ENCODE data around the gene FOXJ1.

The FOXJ1 gene

GRCh38 chr17:76160896-76161528, 20.0 kb upstream of the FOXJ1 start:
- DNase-seq (ENCODE audit: low read depth in 2 of 2): no peak

GRCh38 chr17:76159157-76159556, 18.1 kb upstream of the FOXJ1 start:
- no peak for DNase-seq (ENCODE audit: low read depth in 2 of 2)

GRCh38 chr17:76157759-76158158, 16.7 kb upstream of the FOXJ1 start:
- no peak for DNase-seq (ENCODE audit: low read depth in 2 of 2)

- DNase-seq (ENCODE audit: low read depth in 2 of 2): no peak
Observed at GRCh38 chr17:76156662-76156991, 15.6 kb upstream of the FOXJ1 start.

- DNase-seq (ENCODE audit: low read depth in 2 of 2): no peak
Observed at GRCh38 chr17:76155988-76156661, 15.1 kb upstream of the FOXJ1 start.

GRCh38 chr17:76154936-76155845, 14.1 kb upstream of the FOXJ1 start:
- no peak for DNase-seq (ENCODE audit: low read depth in 2 of 2)

GRCh38 chr17:76154292-76154691, 13.2 kb upstream of the FOXJ1 start:
- no peak for DNase-seq (ENCODE audit: low read depth in 2 of 2)

- no peak for DNase-seq (ENCODE audit: low read depth in 2 of 2)
Observed at GRCh38 chr17:76153640-76154039, 12.6 kb upstream of the FOXJ1 start.

GRCh38 chr17:76153202-76153601, 12.2 kb upstream of the FOXJ1 start:
- DNase-seq (ENCODE audit: low read depth in 2 of 2): no peak

GRCh38 chr17:76152591-76152990, 11.5 kb upstream of the FOXJ1 start:
- DNase-seq (ENCODE audit: low read depth in 2 of 2): no peak

- no peak for DNase-seq (ENCODE audit: low read depth in 2 of 2)
Observed at GRCh38 chr17:76151896-76152454, 10.9 kb upstream of the FOXJ1 start.

GRCh38 chr17:76150712-76151622, 9.9 kb upstream of the FOXJ1 start:
- DNase-seq (ENCODE audit: low read depth in 2 of 2): no peak

- DNase-seq (ENCODE audit: low read depth in 2 of 2): no peak
Observed at GRCh38 chr17:76149214-76149613, 8.2 kb upstream of the FOXJ1 start.

GRCh38 chr17:76148015-76148326, 6.9 kb upstream of the FOXJ1 start:
- DNase-seq (ENCODE audit: low read depth in 2 of 2): no peak

GRCh38 chr17:76147211-76148014, 6.4 kb upstream of the FOXJ1 start:
- no peak for DNase-seq (ENCODE audit: low read depth in 2 of 2)

- DNase-seq (ENCODE audit: low read depth in 2 of 2): no peak
Observed at GRCh38 chr17:76146053-76146851, 5.2 kb upstream of the FOXJ1 start.

- peak in 1 of 2 donors; percentile 23 for DNase-seq (ENCODE audit: low read depth in 2 of 2)
Observed at GRCh38 chr17:76145231-76146052, 4.4 kb upstream of the FOXJ1 start.

- no peak for DNase-seq (ENCODE audit: low read depth in 2 of 2)
Observed at GRCh38 chr17:76142585-76143041, 1.6 kb upstream of the FOXJ1 start.

GRCh38 chr17:76142039-76142584, 1.1 kb upstream of the FOXJ1 start:
- DNase-seq (ENCODE audit: low read depth in 2 of 2): no peak
